Measurements from ENCODE around the gene NFATC1.

GRCh38 chr18:79575891-79576685, 180.4 kb downstream of the NFATC1 start:
- no peak for TF ChIP-seq GATA3 (IDR thresholded peaks at IDR 0.05; ENCODE audit: low read depth, low read length)
- TF ChIP-seq GATA2 (IDR thresholded peaks at IDR 0.05; ENCODE audit: low read depth, low read length): no peak

Measured in SH-SY5Y (cell line).